Measurements from ENCODE around the gene RBBP8NL.

DNA sequence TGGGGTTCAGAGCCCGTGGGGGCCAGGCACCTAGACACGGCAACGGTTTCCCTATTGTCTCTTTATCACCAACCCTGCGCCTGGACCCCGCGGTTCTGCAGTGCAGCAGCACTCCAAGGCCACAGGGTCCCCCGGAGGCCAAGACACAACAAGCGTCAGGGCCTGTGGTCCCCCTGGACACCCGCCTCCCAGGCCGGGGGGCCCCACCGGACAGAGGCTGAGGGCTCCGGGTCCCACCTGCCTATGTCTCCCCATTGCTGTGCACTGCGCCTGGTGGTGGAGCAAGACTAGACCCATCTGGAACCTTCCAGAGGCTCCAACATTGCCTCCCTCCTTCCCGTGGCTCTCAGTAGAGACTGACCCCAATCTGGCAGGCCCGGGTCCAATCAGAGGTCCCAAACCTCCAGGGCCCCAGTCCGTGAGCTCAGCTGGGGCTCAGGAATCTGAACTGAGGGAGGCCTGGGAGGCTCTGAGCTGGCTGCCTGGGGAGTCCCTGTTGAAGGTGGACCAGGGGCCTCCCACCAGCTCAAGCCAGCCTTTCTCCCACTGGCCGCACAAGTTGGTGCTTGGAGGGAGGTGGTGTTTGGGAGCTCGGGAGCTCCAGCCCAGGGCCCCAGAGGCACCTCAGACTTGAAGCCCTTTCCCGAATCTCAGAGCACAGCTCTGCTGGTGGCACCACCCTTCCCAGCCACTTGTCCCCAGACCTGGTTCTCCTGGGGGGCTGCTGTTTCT, 39.6 kb upstream of the RBBP8NL start:
- TF ChIP-seq, protein P1, sequence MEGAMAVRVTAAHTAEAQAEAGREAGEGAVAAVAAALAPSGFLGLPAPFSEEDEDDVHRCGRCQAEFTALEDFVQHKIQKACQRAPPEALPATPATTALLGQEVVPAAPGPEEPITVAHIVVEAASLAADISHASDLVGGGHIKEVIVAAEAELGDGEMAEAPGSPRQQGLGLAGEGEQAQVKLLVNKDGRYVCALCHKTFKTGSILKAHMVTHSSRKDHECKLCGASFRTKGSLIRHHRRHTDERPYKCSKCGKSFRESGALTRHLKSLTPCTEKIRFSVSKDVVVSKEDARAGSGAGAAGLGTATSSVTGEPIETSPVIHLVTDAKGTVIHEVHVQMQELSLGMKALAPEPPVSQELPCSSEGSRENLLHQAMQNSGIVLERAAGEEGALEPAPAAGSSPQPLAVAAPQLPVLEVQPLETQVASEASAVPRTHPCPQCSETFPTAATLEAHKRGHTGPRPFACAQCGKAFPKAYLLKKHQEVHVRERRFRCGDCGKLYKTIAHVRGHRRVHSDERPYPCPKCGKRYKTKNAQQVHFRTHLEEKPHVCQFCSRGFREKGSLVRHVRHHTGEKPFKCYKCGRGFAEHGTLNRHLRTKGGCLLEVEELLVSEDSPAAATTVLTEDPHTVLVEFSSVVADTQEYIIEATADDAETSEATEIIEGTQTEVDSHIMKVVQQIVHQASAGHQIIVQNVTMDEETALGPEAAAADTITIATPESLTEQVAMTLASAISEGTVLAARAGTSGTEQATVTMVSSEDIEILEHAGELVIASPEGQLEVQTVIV (CRISPR knock-in tag; IDR thresholded peaks at IDR 0.05; ENCODE audit: borderline replicate concordance): no peak
- TF ChIP-seq, protein P2, sequence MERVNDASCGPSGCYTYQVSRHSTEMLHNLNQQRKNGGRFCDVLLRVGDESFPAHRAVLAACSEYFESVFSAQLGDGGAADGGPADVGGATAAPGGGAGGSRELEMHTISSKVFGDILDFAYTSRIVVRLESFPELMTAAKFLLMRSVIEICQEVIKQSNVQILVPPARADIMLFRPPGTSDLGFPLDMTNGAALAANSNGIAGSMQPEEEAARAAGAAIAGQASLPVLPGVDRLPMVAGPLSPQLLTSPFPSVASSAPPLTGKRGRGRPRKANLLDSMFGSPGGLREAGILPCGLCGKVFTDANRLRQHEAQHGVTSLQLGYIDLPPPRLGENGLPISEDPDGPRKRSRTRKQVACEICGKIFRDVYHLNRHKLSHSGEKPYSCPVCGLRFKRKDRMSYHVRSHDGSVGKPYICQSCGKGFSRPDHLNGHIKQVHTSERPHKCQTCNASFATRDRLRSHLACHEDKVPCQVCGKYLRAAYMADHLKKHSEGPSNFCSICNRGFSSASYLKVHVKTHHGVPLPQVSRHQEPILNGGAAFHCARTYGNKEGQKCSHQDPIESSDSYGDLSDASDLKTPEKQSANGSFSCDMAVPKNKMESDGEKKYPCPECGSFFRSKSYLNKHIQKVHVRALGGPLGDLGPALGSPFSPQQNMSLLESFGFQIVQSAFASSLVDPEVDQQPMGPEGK (CRISPR knock-in tag; IDR thresholded peaks at IDR 0.05; ENCODE audit: borderline replicate concordance): no peak
- TF ChIP-seq PML (IDR thresholded peaks at IDR 0.05; ENCODE audit: low read length) (no peak), ZNF586 (CRISPR knock-in tag; conservative IDR thresholded peaks at IDR 0.05) (no peak), POLR2A (conservative IDR thresholded peaks at IDR 0.05) (no peak), RB1 (IDR thresholded peaks at IDR 0.05; ENCODE audit: low read depth) (no peak), NFE2 (IDR thresholded peaks at IDR 0.05; ENCODE audit: low read depth) (no peak), BCLAF1 (IDR thresholded peaks at IDR 0.05; ENCODE audit: borderline replicate concordance in 1 of 2, control insufficient read depth in 1 of 2, low read depth in 2 of 2, low read length in 1 of 2) (no peak), PHB2 (IDR thresholded peaks at IDR 0.05; ENCODE audit: low read depth) (no peak)

Measured in K562 (cell line).